HG02588 (cell line): ENCODE results near the gene FEZ2.
A peak's percentile ranks its signal among the peaks of the same experiment; 100 is the strongest.

Source experiments
- ATAC-seq: cut with Tn5 transposase; IDR thresholded peaks from one replicate; pipeline ENCODE4 v1.9.1; 2021; ENCODE audit warnings: mild to moderate bottlenecking, moderate library complexity; ENCODE audit not compliant: unreplicated experiment

FEZ2 gene

GRCh38 chr2:36534275-36534799 is 63.6 kb downstream of the FEZ2 start:
- ATAC-seq: no peak

GRCh38 chr2:36530983-36531354 is 67.0 kb downstream of the FEZ2 start:
- ATAC-seq: no peak

- peak; percentile 56 for ATAC-seq
Measured at GRCh38 chr2:36530178-36530982, 67.6 kb downstream of the FEZ2 start.

GRCh38 chr2:36528766-36529392 is 69.1 kb downstream of the FEZ2 start:
- ATAC-seq: peak; percentile 19

- peak; percentile 70 for ATAC-seq
Measured at GRCh38 chr2:36528274-36528673, 69.7 kb downstream of the FEZ2 start.

GRCh38 chr2:36526226-36526625 is 71.7 kb downstream of the FEZ2 start:
- no peak for ATAC-seq

- no peak for ATAC-seq
Measured at GRCh38 chr2:36525245-36525644, 72.7 kb downstream of the FEZ2 start.

- no peak for ATAC-seq
Measured at GRCh38 chr2:36523153-36523552, 74.8 kb downstream of the FEZ2 start.

- ATAC-seq: no peak
Measured at GRCh38 chr2:36520431-36520830, 77.5 kb downstream of the FEZ2 start.

- ATAC-seq: no peak
Measured at GRCh38 chr2:36516136-36516870, 81.7 kb downstream of the FEZ2 start.

- ATAC-seq: no peak
Measured at GRCh38 chr2:36515538-36515937, 82.4 kb downstream of the FEZ2 start.

GRCh38 chr2:36513661-36514060 is 84.3 kb downstream of the FEZ2 start:
- ATAC-seq: peak; percentile 79

GRCh38 chr2:36512705-36513104 is 85.3 kb downstream of the FEZ2 start:
- no peak for ATAC-seq

- peak; percentile 50 for ATAC-seq
Measured at GRCh38 chr2:36511858-36512603, 85.9 kb downstream of the FEZ2 start.

GRCh38 chr2:36509075-36509474 is 88.9 kb downstream of the FEZ2 start:
- no peak for ATAC-seq

- peak; percentile 93 for ATAC-seq
Measured at GRCh38 chr2:36507408-36507812, 90.6 kb downstream of the FEZ2 start.
